Urinary bladder (tissue), 4 donors: ENCODE data around the gene ZBTB20. TPM values are rescaled to one million over a fixed set of nuclear protein-coding genes. Genes with fewer than 3 reads are reported as not detected.
A peak's percentile ranks its signal among the peaks of the same experiment; 100 is the strongest.

Source experiments
- DNase-seq: peaks from one replicate; pipeline ENCODE4 v3.0.0-alpha.2; 2015; ENCODE audit errors: extremely low spot score
- H3K27ac ChIP-seq: one replicate; pipeline ENCODE4 v1.5.1; 2013; ENCODE audit warnings: low read depth, mild to moderate bottlenecking, moderate library complexity
- H3K36me3 ChIP-seq: one replicate; pipeline ENCODE4 v1.6.1; 2013; ENCODE audit warnings: mild to moderate bottlenecking, moderate library complexity; ENCODE audit not compliant: insufficient read depth
- H3K4me1 ChIP-seq: one replicate; pipeline ENCODE4 v1.6.1; 2013; ENCODE audit warnings: mild to moderate bottlenecking, moderate library complexity; ENCODE audit not compliant: insufficient read depth
- H3K4me3 ChIP-seq: one replicate; pipeline ENCODE4 v1.5.1; 2013; ENCODE audit warnings: low read depth, low read length
- WGBS: extraction: QIAGEN DNeasy Blood & Tissue Kit; methylation state at CpG from one replicate; pipeline ENCODE4 v1.1.7; 2013; 5-methylcytosine and 5-hydroxymethylcytosine counted together
- polyA plus RNA-seq: library from polyadenylated mRNA; stranded (reverse); fragments of 200-250 nt; gene quantifications from one replicate; pipeline ENCODE4 v1.2.3, GENCODE V29; 2013
- total RNA-seq: library from RNA; depleted of rRNA; stranded (reverse); fragments of >200 nt; gene quantifications from one replicate; pipeline ENCODE4 v1.2.3, GENCODE V29; 2014
- donor health status: healthy with polysubstance abuse.
- donor health status: healthy.

The ZBTB20 gene
- total and polyA plus RNA-seq, 2 donors, result 1.5 to 99.9 TPM

- H3K27ac ChIP-seq, result no peak overlapping the region
- WGBS, result 88% methylated on average over 1 of the region's 1 CpG
- DNase-seq, result no peak
- no peaks in the 10 kb centered on the region for H3K4me1 ChIP-seq
- no peaks in the 10 kb centered on the region for H3K36me3 ChIP-seq
- no peak overlapping the region for H3K4me3 ChIP-seq
Observed at GRCh38 chr3:115090712-115091111, 56.4 kb downstream of the ZBTB20 start.

DNA sequence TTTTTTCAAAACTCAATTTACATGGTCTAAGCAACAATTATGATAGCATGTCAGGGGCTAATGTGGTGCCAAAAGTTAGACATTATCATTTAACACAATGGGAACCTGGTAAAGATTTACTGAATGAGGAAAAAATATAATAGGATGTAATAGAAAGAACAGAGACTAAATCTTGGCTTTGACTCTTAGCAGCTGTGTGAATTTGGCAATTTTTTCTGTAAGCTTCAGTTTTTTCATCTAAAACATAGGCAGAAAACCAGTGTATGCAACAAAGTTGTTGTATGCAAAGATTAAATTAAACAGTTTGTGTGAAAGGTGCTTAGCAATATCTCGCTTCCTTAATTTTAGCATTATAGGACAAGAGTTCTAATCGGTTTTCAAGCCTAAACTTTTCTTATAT, 57.6 kb downstream of the ZBTB20 start:
- Histone ChIP-seq H3K4me1 (no peaks in the 10 kb centered on the region), H3K27ac (no peak overlapping the region), H3K4me3 (no peak overlapping the region), H3K36me3 (no peaks in the 10 kb centered on the region)
- DNase-seq, result no peak
- 92% methylated on average over 2 of the region's 2 CpGs for WGBS

DNA sequence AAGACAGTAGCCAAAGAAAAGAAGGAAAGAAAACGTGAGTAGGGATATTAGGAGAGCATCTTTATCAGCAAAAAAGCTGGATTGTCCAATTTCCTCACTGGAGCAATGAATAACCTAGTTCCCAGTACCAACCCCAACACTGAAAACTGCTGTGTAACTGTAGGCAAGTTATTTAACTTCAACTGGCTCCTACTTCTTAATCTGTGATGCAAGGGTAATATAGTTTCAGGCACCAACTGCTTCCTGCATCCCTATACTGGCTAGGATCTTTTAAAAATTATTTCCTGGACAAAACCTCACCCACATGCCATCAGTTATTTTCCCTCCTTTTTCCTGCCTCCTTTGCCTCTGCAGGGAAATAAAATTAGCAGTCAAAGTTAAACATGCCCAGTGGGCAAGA, 59.6 kb downstream of the ZBTB20 start:
- H3K27ac ChIP-seq, result no peak overlapping the region
- H3K4me1 ChIP-seq, result no peaks in the 10 kb centered on the region
- H3K36me3 ChIP-seq, result no peaks in the 10 kb centered on the region
- no peak overlapping the region for H3K4me3 ChIP-seq
- DNase-seq, result no peak
- WGBS, result 83% methylated on average over 1 of the region's 1 CpG

- Histone ChIP-seq H3K27ac (no peak overlapping the region), H3K4me1 (no peaks in the 10 kb centered on the region), H3K4me3 (no peak overlapping the region), H3K36me3 (no peaks in the 10 kb centered on the region)
- WGBS, result 80% methylated on average over 2 of the region's 2 CpGs
- no peak for DNase-seq
Observed at GRCh38 chr3:115086344-115086743, 60.7 kb downstream of the ZBTB20 start.

GRCh38 chr3:115085197-115085865, 61.8 kb downstream of the ZBTB20 start:
- 75% methylated on average over 2 of the region's 2 CpGs for WGBS
- Histone ChIP-seq H3K36me3 (no peaks in the 10 kb centered on the region), H3K27ac (no peak overlapping the region), H3K4me3 (no peak overlapping the region), H3K4me1 (no peaks in the 10 kb centered on the region)
- DNase-seq, result no peak

GRCh38 chr3:115084686-115085085, 62.4 kb downstream of the ZBTB20 start:
- 89% methylated on average over 4 of the region's 4 CpGs for WGBS
- no peaks in the 10 kb centered on the region for H3K4me1 ChIP-seq

DNA sequence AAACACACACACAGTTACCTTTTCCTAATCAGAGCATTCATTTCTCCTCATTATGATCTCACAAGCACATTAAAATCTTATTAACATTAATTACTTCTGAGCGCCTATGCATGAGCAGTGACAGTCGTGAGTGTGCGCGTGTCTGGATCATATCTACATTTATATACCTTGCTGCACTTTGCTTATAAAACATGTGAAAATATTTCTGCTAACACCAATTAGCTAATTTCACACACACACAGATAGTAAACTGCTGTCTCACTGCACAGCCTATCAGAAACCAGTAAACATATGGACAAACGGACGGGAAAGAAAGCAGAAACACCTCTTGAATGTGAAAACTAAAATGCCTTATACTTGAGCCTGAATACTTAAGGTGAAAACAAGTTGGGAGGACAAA, 64.8 kb downstream of the ZBTB20 start:
- WGBS, result 93% methylated on average over 6 of the region's 6 CpGs
- Histone ChIP-seq H3K4me3 (no peak overlapping the region), H3K27ac (no peak overlapping the region), H3K36me3 (no peaks in the 10 kb centered on the region), H3K4me1 (no peaks in the 10 kb centered on the region)
- DNase-seq, result no peak

More at GRCh38 chr3:115084686-115085085, 62.4 kb downstream of the ZBTB20 start:
- DNase-seq, result no peak
- H3K4me3 ChIP-seq, result no peak overlapping the region
- H3K27ac ChIP-seq, result no peak overlapping the region
- no peaks in the 10 kb centered on the region for H3K36me3 ChIP-seq

DNA sequence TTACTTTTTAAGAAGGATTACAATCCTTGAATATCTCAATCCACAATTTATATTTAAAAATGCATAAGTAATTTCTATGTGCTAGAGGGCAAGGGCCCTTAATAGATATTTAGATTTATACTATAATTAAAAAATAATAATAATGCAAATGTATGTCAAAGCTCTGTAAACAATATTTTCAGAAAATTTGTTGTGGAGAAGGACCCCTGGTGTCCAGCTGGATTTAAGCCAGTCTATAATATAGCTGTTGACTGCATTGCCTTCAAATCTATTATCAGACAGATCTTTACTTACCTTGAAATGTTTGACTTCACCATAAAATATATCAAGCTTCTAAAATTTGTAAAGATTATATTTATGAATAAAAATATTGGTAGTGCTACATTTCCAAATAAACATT, 65.6 kb downstream of the ZBTB20 start:
- H3K4me3 ChIP-seq, result no peak overlapping the region
- H3K36me3 ChIP-seq, result no peaks in the 10 kb centered on the region
- no peak for DNase-seq
- H3K4me1 ChIP-seq, result no peaks in the 10 kb centered on the region
- H3K27ac ChIP-seq, result no peak overlapping the region

GRCh38 chr3:115077501-115078250, 69.4 kb downstream of the ZBTB20 start:
- Histone ChIP-seq H3K36me3 (no peaks in the 10 kb centered on the region), H3K4me3 (no peak overlapping the region), H3K27ac (no peak overlapping the region), H3K4me1 (no peaks in the 10 kb centered on the region)
- no peak for DNase-seq
- 71% methylated on average over 3 of the region's 3 CpGs for WGBS

GRCh38 chr3:115074502-115074901, 72.6 kb downstream of the ZBTB20 start:
- Histone ChIP-seq H3K4me3 (no peak overlapping the region), H3K4me1 (peaks cover 2% of the 10 kb centered on the region), H3K27ac (no peak overlapping the region), H3K36me3 (no peaks in the 10 kb centered on the region)
- DNase-seq, result no peak

GRCh38 chr3:115072265-115073021, 74.6 kb downstream of the ZBTB20 start:
- no peak for DNase-seq
- H3K36me3 ChIP-seq, result no peaks in the 10 kb centered on the region
- peak overlapping the region; percentile 50 for H3K27ac ChIP-seq
- 81% methylated on average over 6 of the region's 6 CpGs for WGBS
- peaks cover 2% of the 10 kb centered on the region for H3K4me1 ChIP-seq
- no peak overlapping the region for H3K4me3 ChIP-seq

DNA sequence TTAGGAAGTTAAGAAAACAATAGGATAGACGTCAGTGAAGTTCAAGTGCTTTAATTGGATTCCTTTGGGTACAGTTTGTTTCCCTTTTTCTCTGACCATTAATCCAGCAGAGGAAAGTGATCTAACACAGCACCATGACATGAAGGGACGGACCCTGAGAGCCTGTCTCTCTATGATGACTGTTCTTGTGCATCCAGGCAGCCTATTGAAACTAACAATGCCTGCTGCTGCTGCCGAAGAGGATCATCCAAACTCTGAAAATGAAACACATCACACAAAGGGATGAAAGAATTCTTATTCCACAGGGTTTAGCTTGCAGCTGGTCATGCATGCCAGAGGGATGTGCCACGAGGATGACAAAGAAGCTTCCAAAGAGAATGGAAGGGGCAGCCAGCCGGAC, 75.5 kb downstream of the ZBTB20 start:
- no peak for DNase-seq
- Histone ChIP-seq H3K36me3 (no peaks in the 10 kb centered on the region), H3K4me3 (no peak overlapping the region), H3K27ac (no peak overlapping the region), H3K4me1 (peaks cover 2% of the 10 kb centered on the region)
- 72% methylated on average over 5 of the region's 5 CpGs for WGBS

GRCh38 chr3:115071166-115071565, 75.9 kb downstream of the ZBTB20 start:
- Histone ChIP-seq H3K4me1 (peaks cover 2% of the 10 kb centered on the region), H3K27ac (no peak overlapping the region), H3K36me3 (no peaks in the 10 kb centered on the region), H3K4me3 (no peak overlapping the region)
- no peak for DNase-seq
- WGBS, result 84% methylated on average over 2 of the region's 2 CpGs

- Histone ChIP-seq H3K4me3 (no peak overlapping the region), H3K4me1 (peaks cover 2% of the 10 kb centered on the region), H3K27ac (no peak overlapping the region), H3K36me3 (no peaks in the 10 kb centered on the region)
- DNase-seq, result no peak
Observed at GRCh38 chr3:115068799-115069198, 78.3 kb downstream of the ZBTB20 start.
